G401.6 (cell line): ENCODE measurements around the gene FYB1.
"Not testable (repeated sequence)": the region's sequence is repeated elsewhere in the genome, so short reads cannot be mapped to it uniquely, and the experiment has no call there.

Experiments
- FAIRE-seq: peaks from 2 replicates; lab custom pipeline; 2012; peaks lifted over from hg19 to GRCh38; lab: Jason Lieb, UNC

FYB1 gene

DNA sequence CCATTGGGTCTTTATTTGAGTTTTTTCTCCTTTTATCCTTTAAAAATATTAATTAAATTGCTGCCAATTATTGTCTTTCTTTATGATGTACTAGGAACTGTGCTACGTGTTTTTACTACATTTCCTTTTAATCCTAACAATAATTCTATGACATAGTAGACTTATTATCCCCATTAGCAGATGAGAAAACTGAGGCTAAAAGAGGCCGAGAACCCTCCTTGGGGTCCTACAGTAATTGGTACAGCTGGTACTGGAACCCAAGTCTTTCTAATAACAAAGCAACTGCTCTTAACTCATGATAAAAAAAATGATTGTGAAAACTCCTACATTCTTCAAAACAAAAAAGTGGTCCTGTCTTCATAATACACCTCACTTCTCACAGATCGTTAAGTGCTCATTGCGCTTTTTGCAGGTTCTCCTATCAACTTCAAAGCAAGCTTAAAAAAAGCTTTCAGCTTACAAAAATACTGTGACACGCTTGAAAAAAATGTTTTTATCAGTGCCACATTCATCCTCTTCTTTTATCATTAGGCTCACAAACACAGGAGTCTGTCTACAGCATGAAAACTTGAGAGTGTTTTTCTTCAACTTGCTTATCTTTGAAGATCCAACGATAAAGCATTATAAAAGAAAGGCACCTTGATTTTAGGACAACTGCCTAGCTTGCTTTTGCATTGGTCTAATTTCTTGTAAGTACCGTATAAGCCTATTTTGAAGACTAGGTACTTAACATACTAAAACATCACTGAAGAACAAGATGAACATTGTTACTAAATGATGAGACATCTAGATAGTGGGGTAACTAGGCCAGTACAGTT lies 32.4 kb downstream of the FYB1 start:
- FAIRE-seq = no peak

DNA sequence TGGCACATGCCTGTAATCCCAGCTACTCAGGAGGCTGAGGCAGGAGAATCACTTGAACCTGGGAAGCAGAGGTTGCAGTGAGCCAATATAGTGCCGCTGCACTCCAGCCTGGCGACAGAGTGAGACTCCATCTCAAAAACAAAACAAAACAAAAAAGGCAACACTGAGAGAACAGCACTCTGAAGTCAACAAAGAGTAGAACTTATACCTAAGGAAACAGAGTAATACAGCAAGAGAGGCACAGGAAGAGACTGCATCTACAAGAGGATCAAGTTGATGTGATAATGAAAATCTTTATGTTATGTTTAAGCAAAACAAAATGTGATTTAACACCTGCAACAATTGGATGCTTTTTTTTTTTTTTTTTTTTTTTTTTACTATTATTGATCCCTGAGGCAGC lies 33.1 kb downstream of the FYB1 start:
- FAIRE-seq = no peak

DNA sequence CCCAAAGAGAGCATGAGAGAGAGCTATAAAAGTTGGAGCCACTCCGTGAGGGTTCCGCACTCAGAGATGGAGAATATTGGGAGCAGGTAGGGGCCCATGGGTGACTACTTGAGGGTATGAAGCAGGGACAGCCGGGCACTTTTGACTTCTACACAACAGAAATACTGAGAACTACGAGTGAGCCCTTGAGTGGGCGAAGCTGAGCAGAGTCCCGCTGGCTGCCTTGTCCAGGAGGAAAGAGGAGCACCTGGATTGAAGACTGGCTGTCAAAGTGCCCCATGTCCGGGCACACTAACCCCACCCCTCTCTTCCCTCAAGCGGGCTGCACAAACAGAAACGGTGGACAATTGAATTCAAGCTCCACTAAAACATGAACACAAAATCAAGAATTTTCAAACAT lies 33.6 kb downstream of the FYB1 start:
- no peak for FAIRE-seq

DNA sequence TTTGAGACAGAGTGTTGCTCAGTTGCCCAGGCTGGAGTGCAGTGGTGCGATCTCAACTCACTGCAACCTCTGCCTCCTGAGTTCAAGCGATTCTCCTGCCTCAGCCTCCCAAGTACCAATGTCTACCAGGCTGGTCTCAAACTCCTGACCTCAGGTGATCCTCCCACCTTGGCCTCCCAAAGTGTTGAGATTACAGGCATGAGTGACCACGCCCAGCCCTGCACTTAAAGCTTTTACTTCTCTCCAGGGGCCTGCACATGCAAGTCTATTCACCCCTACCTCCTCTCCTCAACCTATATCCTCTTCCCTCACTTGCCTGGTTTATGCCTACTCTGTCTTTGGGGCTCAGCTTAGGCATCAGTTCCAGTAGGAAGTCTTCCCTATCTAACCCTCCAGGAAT lies 39.8 kb downstream of the FYB1 start:
- FAIRE-seq = not testable (repeated sequence)

DNA sequence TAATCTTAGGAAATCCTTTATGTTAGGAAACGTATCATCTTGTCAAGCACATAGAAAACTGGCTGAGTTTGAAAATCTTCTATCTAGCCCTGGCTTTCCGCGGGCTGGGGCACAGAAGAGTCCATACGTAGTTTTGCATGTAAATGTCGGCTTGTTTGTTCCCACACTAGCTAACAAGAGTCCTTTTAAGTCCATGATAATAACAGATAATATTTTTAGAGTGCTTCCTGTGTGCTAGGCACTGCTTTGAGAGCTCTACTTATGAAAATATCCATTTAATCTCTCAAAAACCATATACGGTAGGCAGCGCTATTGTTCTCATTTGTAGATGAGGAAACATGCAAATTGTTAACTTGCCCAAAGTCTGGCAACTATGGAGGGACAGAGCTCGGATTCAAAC lies 40.5 kb downstream of the FYB1 start:
- FAIRE-seq = no peak

DNA sequence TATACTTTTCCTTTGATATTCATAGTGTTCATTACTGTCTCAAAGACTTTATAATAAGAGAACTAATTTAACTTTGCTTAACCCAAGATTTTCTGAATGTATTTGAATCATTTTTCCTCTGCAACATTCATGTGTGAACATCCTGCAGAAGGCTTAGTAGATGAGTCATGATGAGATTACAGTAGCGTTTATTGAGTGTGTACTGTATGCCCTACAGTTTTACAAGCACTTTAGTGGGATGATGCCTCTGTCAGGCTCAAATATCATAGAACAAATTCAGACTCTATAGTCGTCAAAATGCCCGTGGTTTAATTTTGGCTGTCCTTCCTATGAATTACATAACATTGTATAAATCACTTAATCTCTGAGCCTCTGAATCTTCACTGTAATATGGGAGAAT lies 41.2 kb downstream of the FYB1 start:
- no peak for FAIRE-seq

DNA sequence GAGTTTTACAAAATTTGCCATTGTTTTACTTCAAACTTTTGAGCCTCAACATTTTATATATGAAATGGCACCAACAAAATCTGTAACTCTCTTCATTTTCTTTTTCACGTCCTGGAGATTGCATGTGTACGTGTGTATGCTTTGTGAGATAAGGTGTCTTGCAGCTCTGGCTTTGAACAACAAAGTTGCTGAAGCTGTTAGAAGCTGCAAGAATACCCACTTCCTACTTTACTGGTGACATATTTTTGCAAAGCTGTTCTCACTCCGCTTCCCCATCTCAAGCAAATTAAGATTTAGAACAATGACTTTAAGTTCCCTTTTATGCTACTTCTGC lies 41.8 kb downstream of the FYB1 start:
- FAIRE-seq = no peak

DNA sequence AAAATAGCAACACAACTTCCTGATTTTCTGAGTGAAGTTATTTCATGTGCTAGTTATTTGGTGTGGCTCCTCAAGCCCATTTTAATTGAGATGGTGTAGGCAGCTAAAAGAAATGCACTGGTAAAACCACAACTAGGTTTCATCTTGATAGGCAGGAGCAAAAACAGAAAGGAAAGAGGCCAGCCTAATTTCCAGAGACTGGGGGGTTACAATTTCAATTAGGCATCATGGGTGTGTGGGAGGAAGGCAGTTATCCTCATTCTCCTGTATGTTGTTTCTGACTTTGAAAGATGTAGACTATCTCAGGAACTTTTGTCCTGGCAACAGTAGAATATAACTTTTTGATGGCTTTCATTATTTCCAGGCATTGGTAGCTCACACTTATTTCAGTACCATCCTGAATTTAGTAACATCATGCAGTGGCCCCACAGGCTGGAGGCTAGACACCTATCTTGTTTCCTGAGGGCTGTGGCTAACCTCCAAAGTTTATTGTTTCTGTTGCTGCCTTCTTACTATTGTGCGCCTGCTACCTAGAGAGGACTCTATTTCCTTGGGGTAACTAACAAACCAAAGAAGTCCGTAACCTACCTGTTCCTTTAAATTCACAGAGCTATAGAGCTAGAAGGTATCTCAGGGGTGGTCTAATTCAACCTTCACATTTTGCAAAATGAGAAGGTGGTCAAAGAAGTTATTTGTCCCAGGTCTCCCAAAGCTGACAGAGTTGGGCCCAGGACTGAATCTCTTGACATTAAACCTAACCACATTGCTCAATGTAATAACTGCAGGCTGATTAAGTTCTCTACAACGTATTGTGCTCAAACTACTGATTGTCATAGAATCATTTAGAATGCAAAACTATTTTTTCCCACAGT lies 42.4 kb downstream of the FYB1 start:
- FAIRE-seq = no peak

DNA sequence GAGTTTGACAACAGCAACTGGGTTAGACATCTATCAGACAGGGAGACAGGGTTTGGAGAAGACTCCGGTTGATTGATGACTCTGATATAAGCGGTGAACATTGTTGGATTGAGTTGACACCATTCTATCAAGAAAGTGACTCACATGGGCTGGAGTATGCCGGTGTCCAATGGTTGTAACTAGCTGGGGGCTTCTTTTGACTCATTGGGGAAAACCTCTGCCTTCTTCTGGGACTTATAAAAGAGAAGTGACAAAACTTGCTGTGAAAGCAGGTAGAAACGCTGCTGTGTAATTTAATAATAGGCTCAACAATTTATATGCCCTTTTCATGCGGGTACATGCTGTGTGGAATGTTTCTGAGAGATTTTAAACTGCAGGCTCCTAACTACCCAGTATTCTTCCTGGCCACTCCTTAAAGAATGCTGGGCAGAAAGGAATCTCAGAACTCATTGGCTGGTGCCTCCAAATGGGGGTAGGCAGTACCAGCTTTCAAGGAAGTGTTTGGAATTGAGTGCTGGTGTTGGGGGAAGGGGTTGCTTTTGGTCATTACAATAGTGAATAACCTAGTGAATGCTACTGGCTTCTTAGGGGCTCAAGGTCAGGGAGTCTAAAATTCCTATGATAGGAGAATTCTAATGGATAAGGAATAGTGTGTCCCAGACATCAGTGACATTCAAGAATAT lies 43.9 kb downstream of the FYB1 start:
- FAIRE-seq = no peak

DNA sequence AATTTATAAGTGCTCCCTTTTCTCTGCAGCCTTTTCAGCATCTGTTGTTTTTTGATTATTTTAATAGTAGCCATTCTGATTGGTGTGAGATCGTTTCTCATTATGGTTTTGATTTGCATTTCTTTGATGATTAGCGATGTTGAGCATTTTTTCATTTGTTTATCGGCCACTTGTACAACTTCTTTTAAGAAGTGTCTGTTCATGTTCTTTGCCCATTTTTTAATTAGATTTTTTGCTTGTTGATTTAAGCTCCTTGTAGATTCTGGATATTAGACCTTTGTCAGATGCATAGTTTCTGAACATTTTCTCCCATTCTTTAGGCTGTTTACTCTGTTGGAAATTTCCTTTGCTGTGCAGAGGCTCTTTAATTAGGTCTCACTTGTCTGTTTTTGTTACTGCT lies 46.3 kb downstream of the FYB1 start:
- FAIRE-seq = no peak

DNA sequence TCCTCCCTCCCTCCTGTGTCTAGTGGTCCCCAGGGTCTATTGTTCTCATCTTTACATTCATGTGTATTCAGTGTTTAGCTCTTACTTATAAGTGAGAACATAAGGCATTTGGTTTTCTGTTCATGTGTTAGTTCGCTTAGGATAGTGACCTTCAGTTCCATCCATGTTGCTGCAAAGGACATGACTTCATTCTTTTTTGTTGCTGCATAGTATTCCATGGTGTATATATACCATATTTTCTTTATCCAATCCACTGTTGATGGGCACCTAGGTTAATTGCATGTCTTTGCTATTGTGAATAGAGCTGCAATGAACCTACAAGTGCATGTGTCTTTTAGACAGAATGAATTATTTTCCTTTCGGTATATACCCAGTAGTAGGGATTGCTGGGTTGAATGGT lies 46.8 kb downstream of the FYB1 start:
- FAIRE-seq = no peak

DNA sequence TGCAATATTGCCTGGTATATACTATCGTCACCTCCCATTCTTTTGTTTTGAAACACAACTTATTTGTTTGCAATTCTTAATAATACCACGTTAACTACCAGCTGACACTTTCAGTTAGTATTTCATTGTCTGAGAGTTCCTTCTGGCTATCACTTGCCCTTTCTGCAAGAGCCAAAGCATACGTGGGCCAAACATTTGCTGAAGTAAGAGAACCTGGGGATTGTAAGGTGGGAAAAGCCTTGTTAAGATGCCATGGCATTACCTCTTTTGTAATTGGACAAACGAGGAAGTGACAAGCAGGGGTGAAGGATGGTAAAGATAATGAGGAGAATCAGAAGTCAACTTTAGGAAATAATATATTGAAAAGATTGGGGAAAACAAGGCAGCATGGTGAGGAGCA lies 47.7 kb downstream of the FYB1 start:
- FAIRE-seq = no peak

DNA sequence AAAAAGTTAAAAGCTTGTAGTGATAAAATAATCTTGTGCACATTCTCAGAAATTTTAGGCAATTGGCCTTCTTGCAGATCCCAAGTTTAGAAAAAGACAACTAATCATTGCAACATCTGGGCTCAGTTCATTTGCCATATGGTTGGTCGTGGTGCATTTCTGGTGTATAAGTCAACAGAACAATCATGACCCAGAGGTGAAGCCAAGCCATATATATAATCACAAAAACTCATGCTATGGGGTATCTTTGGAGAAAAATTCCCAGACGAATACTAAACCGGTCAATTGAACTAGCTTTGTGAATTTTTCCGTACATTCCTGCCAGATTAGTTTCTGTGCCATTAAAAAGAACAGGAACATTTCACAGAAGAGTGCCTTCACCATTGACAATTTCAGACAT lies 50.3 kb downstream of the FYB1 start:
- FAIRE-seq = no peak

DNA sequence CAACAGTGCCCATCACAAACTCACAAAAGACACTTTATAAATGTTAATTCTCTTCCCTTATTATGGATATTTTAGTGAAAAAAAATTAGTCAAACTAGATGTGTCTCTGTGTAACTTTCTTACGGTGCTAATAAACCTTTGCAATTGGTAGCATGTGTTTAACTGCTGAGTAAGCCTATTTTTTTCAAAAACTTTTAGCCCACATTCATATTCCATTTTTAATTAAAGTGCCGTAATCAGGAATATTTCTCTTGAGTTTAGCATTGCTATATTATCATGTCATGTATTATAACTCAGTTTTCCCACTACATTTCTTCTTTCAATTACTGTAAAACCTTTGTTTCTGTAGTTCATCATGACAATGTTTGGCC lies 51.4 kb downstream of the FYB1 start:
- FAIRE-seq = no peak

DNA sequence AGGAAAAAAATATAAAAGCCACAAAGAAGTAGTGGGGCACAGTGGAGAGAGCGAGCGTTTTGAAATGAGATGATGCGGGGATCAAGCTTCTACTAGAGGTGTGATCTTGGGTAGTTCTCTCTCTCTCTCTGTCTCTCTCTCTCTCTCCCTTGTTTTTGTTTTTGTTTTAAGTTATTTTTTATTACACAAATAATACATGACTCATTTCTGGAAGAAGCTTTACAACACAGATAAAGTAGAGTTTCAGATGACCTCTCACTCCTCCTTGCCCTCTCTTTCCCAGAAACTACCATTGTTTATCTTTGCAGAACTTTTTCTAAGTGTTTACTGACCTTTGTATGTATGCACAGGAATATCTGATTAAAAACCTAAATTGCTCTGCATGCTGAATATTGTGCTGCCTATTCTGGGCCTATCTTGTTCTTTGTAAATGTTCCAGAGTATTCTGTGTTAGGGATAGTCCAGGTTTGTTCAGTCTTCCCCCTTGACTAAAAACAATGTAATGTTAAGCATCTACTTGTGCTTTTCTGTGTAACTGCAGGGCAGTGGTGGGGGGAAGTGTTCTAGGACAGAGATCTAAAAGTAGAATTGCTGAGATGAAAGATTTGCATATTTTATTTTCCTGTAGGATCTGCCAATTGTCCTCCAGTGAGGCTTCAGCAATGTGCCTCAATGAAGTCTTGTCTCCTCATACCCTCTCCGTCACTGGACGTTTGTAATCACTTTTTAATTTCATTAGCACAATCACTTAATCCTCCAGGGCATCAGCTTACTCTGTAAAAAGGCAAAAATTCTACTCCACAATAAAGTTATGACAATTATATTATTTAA lies 52.0 kb downstream of the FYB1 start:
- FAIRE-seq = no peak

DNA sequence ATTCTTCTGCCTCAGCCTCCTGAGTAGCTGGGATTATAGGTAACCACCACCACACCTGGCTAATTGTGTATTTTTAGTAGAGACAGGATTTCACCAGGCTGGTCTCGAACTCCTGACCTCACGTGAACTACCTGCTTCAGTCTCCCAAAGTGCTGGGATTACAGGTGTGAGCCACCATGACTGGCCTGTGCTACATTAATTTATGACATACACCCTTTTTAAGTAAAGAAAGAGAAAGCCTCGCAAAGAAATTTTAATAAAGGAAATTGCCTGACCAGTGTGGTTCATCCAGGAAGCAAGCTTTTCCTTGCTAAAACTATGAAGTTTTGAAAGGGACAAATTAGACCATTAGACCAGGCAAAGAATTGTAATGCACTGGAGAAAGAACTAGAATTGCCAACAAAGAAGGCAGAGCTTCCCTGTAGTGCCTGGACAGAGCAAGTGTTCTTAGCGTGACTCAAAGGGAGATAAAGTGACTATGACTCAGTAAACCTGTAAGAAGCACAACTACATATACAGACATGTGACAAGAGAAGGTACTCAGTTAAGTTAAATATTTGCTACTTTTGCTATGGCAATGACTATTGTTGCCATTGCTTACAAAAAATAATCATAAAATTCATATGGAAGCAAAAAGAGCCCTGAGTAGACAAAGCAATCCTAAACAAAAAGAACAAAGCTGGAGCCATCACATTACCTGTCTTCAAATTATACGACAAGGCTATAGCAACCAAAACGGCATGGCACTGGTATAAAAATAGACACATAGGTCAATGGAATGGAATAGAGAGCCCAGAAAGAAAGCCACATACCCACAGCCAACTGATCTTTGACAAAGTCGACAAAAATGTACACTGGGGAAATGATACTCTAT lies 54.6 kb downstream of the FYB1 start:
- FAIRE-seq = no peak

DNA sequence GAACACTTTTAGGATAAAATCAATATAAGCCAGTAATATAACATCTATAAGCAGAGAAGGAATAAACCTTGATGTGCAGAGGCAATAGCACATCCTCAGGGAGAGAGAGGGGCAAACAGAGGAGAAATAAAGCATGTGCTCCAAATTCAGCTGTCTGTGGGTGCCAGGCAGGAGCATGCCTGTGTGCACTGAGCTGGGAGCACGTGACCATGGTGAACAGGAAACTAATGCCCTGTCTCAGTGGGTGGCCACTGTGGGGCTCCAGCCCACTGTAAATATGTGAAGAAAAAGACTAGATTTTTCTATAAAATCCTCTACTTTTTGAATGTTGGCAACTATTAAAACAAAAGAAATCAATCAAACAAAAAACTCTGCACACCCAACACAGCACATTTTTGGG lies 55.3 kb downstream of the FYB1 start:
- FAIRE-seq = no peak

DNA sequence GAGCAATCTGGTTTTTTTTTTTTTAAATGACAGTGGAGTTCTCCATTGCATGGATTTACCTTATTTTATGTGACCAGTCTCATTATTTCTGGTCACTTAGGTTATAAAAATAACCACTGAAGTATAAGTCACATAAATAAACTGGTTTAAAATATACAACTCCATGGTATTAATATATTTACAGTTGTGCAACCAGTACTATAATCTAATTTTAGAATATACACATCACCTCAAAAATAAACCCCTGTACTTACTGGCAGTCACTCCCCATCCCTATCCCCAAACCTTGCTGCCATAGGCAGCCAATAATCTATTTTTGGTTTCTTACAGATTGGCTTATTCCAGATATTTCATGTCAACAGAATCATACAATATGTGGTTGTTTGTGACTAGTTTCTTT lies 57.8 kb downstream of the FYB1 start:
- no peak for FAIRE-seq

DNA sequence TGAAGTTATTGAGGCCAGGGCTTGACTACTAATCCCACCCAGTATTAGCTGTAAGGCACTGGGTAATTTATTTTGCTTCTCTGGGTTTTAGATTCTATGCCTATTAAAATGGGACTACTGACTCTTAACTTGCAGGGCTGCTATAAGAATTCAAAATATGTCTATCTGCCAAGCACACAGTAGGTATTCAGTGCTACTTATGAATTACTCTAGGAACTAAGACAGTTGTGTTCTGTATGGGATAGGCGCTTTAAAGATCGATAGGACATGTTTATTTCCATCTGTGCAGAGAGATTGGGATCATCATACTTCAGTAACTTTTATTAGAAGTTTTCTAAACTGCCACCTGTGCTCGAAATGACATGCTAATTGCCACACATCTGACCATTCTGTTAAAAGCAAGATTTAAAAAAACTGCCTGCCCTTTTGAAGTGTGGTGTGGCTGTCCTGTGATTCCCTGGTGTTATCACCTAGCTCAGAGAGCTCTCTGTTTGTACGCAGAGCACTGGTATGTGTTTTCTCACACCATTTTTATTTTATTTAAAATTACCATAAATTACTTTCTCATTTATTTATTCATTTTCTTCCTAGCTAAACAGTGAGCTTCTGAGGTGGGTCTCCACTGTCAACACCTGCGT lies 58.7 kb downstream of the FYB1 start:
- no peak for FAIRE-seq

DNA sequence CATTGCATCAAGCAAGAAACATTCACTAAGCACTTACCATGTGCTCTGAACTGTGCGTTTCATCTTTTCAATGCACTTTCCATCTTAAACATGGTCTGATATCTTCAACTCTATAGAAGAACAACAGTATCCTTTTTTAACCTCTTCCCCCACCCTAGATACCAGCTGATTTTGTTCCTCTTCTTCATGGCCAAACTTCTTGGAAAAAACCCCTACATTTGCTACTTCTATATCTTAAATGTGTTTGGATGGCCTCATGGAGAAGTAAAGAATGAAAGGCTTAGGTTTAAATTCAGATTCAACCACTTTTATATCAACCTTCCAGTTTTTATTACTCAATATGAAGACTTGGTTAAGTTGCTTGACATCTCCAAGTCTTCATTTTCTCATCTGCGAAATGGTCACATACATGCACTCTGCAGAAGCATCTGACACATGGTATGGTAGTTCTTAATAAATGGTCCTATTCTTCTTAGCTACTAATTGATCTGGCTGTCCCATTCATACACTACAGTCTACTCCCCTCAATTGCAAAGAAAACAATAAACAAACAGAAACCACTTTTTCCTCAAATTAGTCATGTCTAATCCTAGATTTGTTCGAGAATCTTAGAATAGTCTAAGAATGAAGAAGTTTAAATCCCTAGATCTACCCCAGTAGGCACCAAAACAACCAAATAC lies 59.4 kb downstream of the FYB1 start:
- no peak for FAIRE-seq
